Osteocyte (in vitro differentiated cells): ENCODE results near the gene OLFML2B. TPM values are rescaled to one million over a fixed set of nuclear protein-coding genes. Genes with fewer than 3 reads are reported as not detected.

ENCODE experiments used
- DNase-seq: peaks from one replicate; pipeline ENCODE4 v3.0.0; 2021; ENCODE audit warnings: mixed read lengths; ENCODE audit not compliant: unreplicated experiment; ENCODE audit errors: extremely low spot score
- H3K27ac Mint-ChIP-seq: one replicate; pipeline ENCODE4 v1.8.0; 2021; ENCODE audit warnings: mild to moderate bottlenecking, mixed read lengths; ENCODE audit not compliant: unreplicated experiment
- H3K27me3 Mint-ChIP-seq: one replicate; pipeline ENCODE4 v1.8.0; 2021; ENCODE audit warnings: mixed read lengths; ENCODE audit not compliant: unreplicated experiment
- H3K36me3 Mint-ChIP-seq: one replicate; pipeline ENCODE4 v1.8.0; 2021; ENCODE audit warnings: mixed read lengths; ENCODE audit not compliant: unreplicated experiment
- H3K4me1 Mint-ChIP-seq: one replicate; pipeline ENCODE4 v1.8.0; 2021; ENCODE audit warnings: mixed read lengths; ENCODE audit not compliant: unreplicated experiment
- H3K4me3 Mint-ChIP-seq: one replicate; pipeline ENCODE4 v1.8.0; 2021; ENCODE audit warnings: mild to moderate bottlenecking, moderate library complexity, mixed read lengths; ENCODE audit not compliant: unreplicated experiment
- H3K9me3 Mint-ChIP-seq: one replicate; pipeline ENCODE4 v1.8.0; 2021; ENCODE audit warnings: mixed read lengths; ENCODE audit not compliant: unreplicated experiment
- total RNA-seq: library from RNA; stranded (reverse); gene quantifications from 2 replicates; pipeline ENCODE4 v1.2.1, GENCODE V29; 2021
- TF ChIP-seq, protein P1 (sequence below): fragments of 200-600 bp; sonication (generic); IDR thresholded peaks from 2 replicates; pipeline ENCODE4 v1.5.0; 2021; ENCODE audit warnings: antibody characterized with exemption, mild to moderate bottlenecking, moderate library complexity

The OLFML2B gene
- total RNA-seq, 1 donor from 2014 or later = 66.7 TPM

DNA sequence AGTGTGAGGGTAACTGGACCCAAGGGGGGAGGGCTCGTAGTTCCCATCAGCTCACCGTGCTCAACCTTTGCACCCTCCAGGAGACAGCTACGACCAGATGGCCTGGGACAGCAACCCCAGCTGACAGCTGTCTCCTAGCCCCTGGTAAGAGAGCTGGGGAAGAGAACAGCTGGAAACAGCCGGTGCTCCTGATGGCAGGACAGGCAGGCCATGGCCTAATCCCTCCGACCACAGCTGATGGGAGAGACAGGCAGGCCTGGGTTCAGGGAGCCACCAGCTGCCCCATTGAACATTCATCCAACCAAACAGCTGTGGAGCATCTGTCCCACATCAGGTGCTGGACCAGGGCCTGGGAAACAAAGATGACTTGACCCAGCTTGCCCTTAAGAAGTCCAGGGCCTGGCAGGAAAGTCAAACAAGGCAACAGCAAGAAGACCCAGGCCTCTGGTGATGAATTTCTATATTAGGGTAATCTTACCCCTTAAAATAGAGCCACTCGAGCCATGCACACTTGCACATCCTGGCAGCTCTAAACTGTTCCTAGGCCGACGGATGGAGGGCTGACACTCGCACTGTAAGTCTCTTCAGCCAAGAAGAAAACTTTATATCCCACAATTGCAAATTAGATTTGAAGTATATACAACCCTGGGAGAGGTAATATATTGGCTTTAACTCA lies 12.2 kb downstream of the OLFML2B start:
- no peak overlapping the region for H3K4me3 Mint-ChIP-seq
- DNase-seq = no peak
- H3K9me3 Mint-ChIP-seq = no peaks in the 10 kb centered on the region
- TF ChIP-seq, protein P1, sequence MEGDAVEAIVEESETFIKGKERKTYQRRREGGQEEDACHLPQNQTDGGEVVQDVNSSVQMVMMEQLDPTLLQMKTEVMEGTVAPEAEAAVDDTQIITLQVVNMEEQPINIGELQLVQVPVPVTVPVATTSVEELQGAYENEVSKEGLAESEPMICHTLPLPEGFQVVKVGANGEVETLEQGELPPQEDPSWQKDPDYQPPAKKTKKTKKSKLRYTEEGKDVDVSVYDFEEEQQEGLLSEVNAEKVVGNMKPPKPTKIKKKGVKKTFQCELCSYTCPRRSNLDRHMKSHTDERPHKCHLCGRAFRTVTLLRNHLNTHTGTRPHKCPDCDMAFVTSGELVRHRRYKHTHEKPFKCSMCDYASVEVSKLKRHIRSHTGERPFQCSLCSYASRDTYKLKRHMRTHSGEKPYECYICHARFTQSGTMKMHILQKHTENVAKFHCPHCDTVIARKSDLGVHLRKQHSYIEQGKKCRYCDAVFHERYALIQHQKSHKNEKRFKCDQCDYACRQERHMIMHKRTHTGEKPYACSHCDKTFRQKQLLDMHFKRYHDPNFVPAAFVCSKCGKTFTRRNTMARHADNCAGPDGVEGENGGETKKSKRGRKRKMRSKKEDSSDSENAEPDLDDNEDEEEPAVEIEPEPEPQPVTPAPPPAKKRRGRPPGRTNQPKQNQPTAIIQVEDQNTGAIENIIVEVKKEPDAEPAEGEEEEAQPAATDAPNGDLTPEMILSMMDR = no peak
- H3K4me1 Mint-ChIP-seq = peaks cover 14% of the 10 kb centered on the region
- H3K27ac Mint-ChIP-seq = no peak overlapping the region
- peaks cover 54% of the 10 kb centered on the region for H3K36me3 Mint-ChIP-seq
- H3K27me3 Mint-ChIP-seq = no peaks in the 10 kb centered on the region

DNA sequence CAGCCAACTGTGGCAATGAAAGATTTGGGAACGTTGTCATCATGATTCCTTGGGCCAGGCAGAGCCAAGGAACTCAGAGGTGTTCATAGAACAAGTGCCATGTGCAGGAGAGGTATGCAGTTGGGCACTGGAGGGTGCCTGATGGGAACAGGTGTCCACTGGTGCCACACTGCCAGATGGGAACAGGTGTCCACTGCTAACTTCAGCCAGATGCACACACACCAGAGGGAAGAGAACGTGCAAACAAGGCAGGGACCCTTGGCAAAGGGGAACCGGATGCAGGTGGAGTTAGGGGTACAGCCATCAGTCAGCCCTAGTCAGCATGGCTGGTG lies 13.5 kb downstream of the OLFML2B start:
- H3K4me3 Mint-ChIP-seq = no peak overlapping the region
- no peak for DNase-seq
- H3K27me3 Mint-ChIP-seq = no peaks in the 10 kb centered on the region
- peaks cover 21% of the 10 kb centered on the region for H3K4me1 Mint-ChIP-seq
- TF ChIP-seq, protein P1 = no peak
- H3K36me3 Mint-ChIP-seq = peaks cover 49% of the 10 kb centered on the region
- H3K27ac Mint-ChIP-seq = no peak overlapping the region
- no peaks in the 10 kb centered on the region for H3K9me3 Mint-ChIP-seq

DNA sequence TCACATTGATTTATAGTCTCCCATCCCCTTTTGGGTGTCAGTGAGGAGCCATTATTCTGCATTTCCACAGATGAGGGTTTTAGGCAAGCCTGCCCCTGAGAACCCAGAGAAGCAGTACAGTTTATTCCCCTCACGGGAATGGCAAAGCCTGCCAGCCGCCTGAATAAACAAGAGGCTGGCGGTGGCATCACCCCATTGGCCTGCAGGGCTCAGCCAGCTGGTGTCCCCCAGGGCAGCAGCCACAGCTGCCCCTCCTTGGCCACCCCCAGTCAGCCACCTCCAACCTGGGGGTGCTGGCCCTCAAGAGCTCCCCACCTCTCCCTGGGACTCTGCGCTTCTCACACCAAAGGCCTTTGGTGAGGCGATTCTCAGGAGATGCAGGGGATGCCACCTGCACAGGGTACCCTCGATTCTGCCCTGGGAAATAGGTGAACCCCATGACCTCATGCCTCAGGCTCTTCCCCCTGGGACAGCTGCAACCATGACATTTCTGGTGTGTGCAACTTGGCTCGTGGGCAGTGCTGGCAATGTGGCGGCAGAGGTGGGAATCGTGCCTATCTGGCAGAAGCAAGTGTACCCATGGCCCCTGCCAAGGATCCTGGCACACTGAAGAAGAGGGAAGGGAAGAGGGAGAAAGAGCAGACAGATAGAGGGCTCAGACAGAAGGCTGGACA lies 14.0 kb downstream of the OLFML2B start:
- Mint-ChIP-seq H3K36me3 (peaks cover 49% of the 10 kb centered on the region), H3K9me3 (no peaks in the 10 kb centered on the region), H3K4me3 (no peak overlapping the region), H3K4me1 (peaks cover 26% of the 10 kb centered on the region), H3K27ac (no peak overlapping the region), H3K27me3 (no peaks in the 10 kb centered on the region)
- TF ChIP-seq, protein P1 = no peak
- DNase-seq = no peak

DNA sequence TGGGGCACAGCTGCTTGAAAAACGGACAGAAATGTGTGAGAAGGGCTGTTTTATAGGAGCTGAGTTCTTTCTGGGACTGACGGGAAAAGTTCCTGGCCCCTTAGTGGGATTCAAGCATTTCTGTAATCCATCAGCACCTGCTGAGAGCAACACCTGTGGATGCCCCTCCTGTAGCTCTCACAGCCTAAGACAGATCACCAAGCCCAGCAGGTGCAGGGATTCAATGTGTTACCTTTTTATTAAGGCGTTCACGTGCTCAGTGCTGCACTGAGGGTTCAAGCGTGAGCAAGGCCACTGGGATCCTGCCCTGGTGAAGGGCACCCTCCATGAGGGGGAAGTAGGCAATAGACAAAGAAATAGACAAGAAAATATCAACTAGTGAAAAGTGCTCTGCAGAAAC lies 14.9 kb downstream of the OLFML2B start:
- DNase-seq = no peak
- H3K27me3 Mint-ChIP-seq = no peaks in the 10 kb centered on the region
- H3K27ac Mint-ChIP-seq = no peak overlapping the region
- H3K9me3 Mint-ChIP-seq = no peaks in the 10 kb centered on the region
- TF ChIP-seq, protein P1 = no peak
- no peak overlapping the region for H3K4me3 Mint-ChIP-seq
- peaks cover 46% of the 10 kb centered on the region for H3K36me3 Mint-ChIP-seq
- H3K4me1 Mint-ChIP-seq = peaks cover 35% of the 10 kb centered on the region

DNA sequence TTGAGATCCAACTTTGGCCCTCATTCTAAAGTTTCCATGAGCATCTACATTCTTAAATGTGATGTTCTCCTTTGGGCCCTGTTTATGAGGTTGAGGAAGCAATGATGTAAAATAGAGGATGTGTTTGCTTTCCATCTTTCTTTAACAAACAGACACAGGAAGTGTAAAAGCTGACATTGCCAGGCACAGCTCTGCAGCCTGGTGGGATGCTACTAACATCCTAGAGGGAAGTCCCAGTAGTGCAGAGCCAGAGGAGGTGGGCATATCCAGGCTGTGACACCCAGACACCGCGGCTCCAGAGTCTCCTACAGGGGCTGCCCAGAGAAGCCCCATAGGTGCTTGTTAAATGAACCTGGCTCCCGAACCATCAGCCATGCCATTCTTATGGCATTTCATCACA lies 16.2 kb downstream of the OLFML2B start:
- Mint-ChIP-seq H3K9me3 (no peaks in the 10 kb centered on the region), H3K27me3 (no peaks in the 10 kb centered on the region), H3K4me1 (peaks cover 48% of the 10 kb centered on the region), H3K27ac (no peak overlapping the region), H3K4me3 (no peak overlapping the region), H3K36me3 (peaks cover 35% of the 10 kb centered on the region)
- TF ChIP-seq, protein P1 = no peak
- DNase-seq = no peak
